ENCODE data around the gene PEF1.
A peak's percentile ranks its signal among the peaks of the same experiment; 100 is the strongest.

Gene PEF1

GRCh38 chr1:31626223-31627207 is 18.2 kb downstream of the PEF1 start:
- no peak for DNase-seq

- DNase-seq: peak; percentile 59
Measured at GRCh38 chr1:31625561-31626222, 19.0 kb downstream of the PEF1 start.

GRCh38 chr1:31624731-31625514 is 19.8 kb downstream of the PEF1 start:
- DNase-seq: no peak

- DNase-seq: no peak
Measured at GRCh38 chr1:31624309-31624708, 20.4 kb downstream of the PEF1 start.

GRCh38 chr1:31623365-31623764 is 21.3 kb downstream of the PEF1 start:
- no peak for DNase-seq

GRCh38 chr1:31621847-31622730 is 22.6 kb downstream of the PEF1 start:
- DNase-seq: no peak

GRCh38 chr1:31621498-31621820 is 23.2 kb downstream of the PEF1 start:
- DNase-seq: no peak

GRCh38 chr1:31620631-31621497 is 23.8 kb downstream of the PEF1 start:
- DNase-seq: no peak

GRCh38 chr1:31618916-31619846 is 25.5 kb downstream of the PEF1 start:
- DNase-seq: no peak

GRCh38 chr1:31617916-31618746 is 26.5 kb downstream of the PEF1 start:
- DNase-seq: peak; percentile 26

GRCh38 chr1:31617218-31617915 is 27.3 kb downstream of the PEF1 start, which contains the start of gene HCRTR1:
TSS of gene HCRTR1 (plus strand) at chr1:31617689. CDS start at chr1:31619193, 1,504 bp downstream.
- DNase-seq: no peak

GRCh38 chr1:31615939-31616338 is 28.7 kb downstream of the PEF1 start:
- DNase-seq: no peak

- DNase-seq: no peak
Measured at GRCh38 chr1:31615414-31615813, 29.3 kb downstream of the PEF1 start.

GRCh38 chr1:31614414-31615005 is 30.2 kb downstream of the PEF1 start:
- no peak for DNase-seq

- no peak for DNase-seq
Measured at GRCh38 chr1:31609514-31610118, 35.1 kb downstream of the PEF1 start.

- no peak for DNase-seq
Measured at GRCh38 chr1:31607360-31607759, 37.3 kb downstream of the PEF1 start.

GRCh38 chr1:31605908-31606427 is 38.7 kb downstream of the PEF1 start:
- DNase-seq: peak; percentile 83

Measured in HCEC 1CT (cell line).